Keratinocyte (primary cell): ENCODE results near the gene OSBPL5. TPM values are rescaled to one million over a fixed set of nuclear protein-coding genes. Genes with fewer than 3 reads are reported as not detected.

Experiments used
- DNase-seq: peaks from one replicate; pipeline ENCODE4 v3.0.0-alpha.2; 2011; ENCODE audit warnings: low read depth, missing footprints, low spot score
- FAIRE-seq: peaks from 2 replicates; lab custom pipeline; 2011; peaks lifted over from hg19 to GRCh38; lab: Jason Lieb, UNC
- H2AFZ ChIP-seq: 2 replicates; pipeline ENCODE4 v1.6.0; 2012; ENCODE audit warnings: low read length, control low read depth, inconsistent platforms; ENCODE audit not compliant: control insufficient read depth
- H3K27ac ChIP-seq: 2 replicates; pipeline ENCODE4 v1.5.1; 2011; ENCODE audit warnings: low read length; ENCODE audit not compliant: control insufficient read depth, insufficient read depth
- H3K27me3 ChIP-seq: 3 replicates; pipeline ENCODE4 v1.6.0; 2011; ENCODE audit warnings: low read length; ENCODE audit not compliant: control insufficient read depth, insufficient read depth; ENCODE audit errors: extremely low read depth
- H3K36me3 ChIP-seq, 2 experiments: 2 replicates in 1 of 2; 3 replicates in 1 of 2; pipeline ENCODE4 v1.5.1; 2011; ENCODE audit warnings: low read length in 2 of 2, mild to moderate bottlenecking in 1 of 2; ENCODE audit not compliant: control insufficient read depth in 2 of 2, insufficient read depth in 2 of 2; ENCODE audit errors: extremely low read depth in 1 of 2
- H3K4me1 ChIP-seq: 3 replicates; pipeline ENCODE4 v1.5.1; 2011; ENCODE audit warnings: low read length; ENCODE audit not compliant: control insufficient read depth, insufficient read depth; ENCODE audit errors: extremely low read depth
- H3K4me2 ChIP-seq: 3 replicates; pipeline ENCODE4 v1.6.0; 2011; ENCODE audit warnings: low read depth, low read length; ENCODE audit not compliant: control insufficient read depth, insufficient read depth; ENCODE audit errors: extremely low read depth
- H3K4me3 ChIP-seq, 3 experiments: fragments of 200-600 bp in 1 of 3; sonication (generic) in 1 of 3; 2 replicates in 2 of 3; 3 replicates in 1 of 3; pipeline ENCODE4 v1.5.1; 2011 to 2016; ENCODE audit warnings: low read length in 3 of 3, mild to moderate bottlenecking in 3 of 3, control low read depth in 2 of 3, inconsistent platforms in 1 of 3, low read depth in 1 of 3, mixed read lengths in 1 of 3, mixed run types in 1 of 3, moderate library complexity in 1 of 3; ENCODE audit not compliant: control insufficient read depth in 2 of 3, insufficient read depth in 2 of 3; ENCODE audit errors: extremely low read depth in 1 of 3
- H3K79me2 ChIP-seq: 2 replicates; pipeline ENCODE4 v1.6.0; 2012; ENCODE audit warnings: low read length; ENCODE audit not compliant: control insufficient read depth, insufficient read depth
- H3K9ac ChIP-seq: 3 replicates; pipeline ENCODE4 v1.6.0; 2011; ENCODE audit warnings: low read length; ENCODE audit not compliant: control insufficient read depth, insufficient read depth; ENCODE audit errors: extremely low read depth
- H3K9me1 ChIP-seq: 3 replicates; pipeline ENCODE4 v1.6.0; 2011; ENCODE audit warnings: low read length; ENCODE audit not compliant: control insufficient read depth, insufficient read depth; ENCODE audit errors: extremely low read depth
- H3K9me3 ChIP-seq: 2 replicates; pipeline ENCODE4 v1.5.1; 2012; ENCODE audit warnings: low read depth, low read length; ENCODE audit not compliant: control insufficient read depth
- H4K20me1 ChIP-seq: 3 replicates; pipeline ENCODE4 v1.6.0; 2011; ENCODE audit warnings: low read length; ENCODE audit not compliant: control insufficient read depth, insufficient read depth; ENCODE audit errors: extremely low read depth
- CTCF ChIP-seq, 3 experiments: IDR thresholded peaks in 1 of 3; conservative IDR thresholded peaks in 1 of 3; optimal IDR thresholded peaks in 1 of 3; 2 replicates in 2 of 3; 3 replicates in 1 of 3; pipeline versions ENCODE3 to v1.5.1; 2011; ENCODE audit warnings: low read length in 3 of 3, mild to moderate bottlenecking in 3 of 3, moderate library complexity in 2 of 3, control low read depth in 1 of 3, inconsistent platforms in 1 of 3; ENCODE audit not compliant: insufficient read depth in 2 of 3; ENCODE audit errors: extremely low read depth in 1 of 3
- EZH2 ChIP-seq: IDR thresholded peaks from one replicate; pipeline ENCODE4 v1.6.1; 2012; ENCODE audit warnings: inconsistent platforms, mild to moderate bottlenecking, low read length, moderate library complexity
- dilution Hi-C: fragments of 300-500 bp; cut with MboI; formaldehyde crosslinking; loops from one replicate; pipeline ENCODE4 v1.7.0; 2020; ENCODE audit warnings: low sequenced_read_pairs; ENCODE audit not compliant: extremely low pct_ligation_motif_present
- polyA plus RNA-seq, 5 experiments: library from polyadenylated mRNA; depleted of rRNA in 3 of 5; stranded (reverse) in 3 of 5; stranded (forward) in 1 of 5; unstranded in 1 of 5; fragments of >200 nt; gene quantifications; 1 replicate in 1 of 5; 2 replicates in 3 of 5; 3 replicates in 1 of 5; pipeline versions ENCODE4 v1.2.1 to v1.2.3, GENCODE V29; 2011 to 2012; ENCODE audit warnings: missing spikeins in 2 of 5, low read depth in 1 of 5, low replicate concordance in 1 of 5

OSBPL5 gene
- polyA plus RNA-seq, 1 donor (not counting 4 experiments of a cell fraction or from before 2014, with no cell fraction given): 3.0 TPM

- no peak for TF ChIP-seq CTCF (optimal IDR thresholded peaks at IDR 0.05 in 1 of 3, IDR thresholded peaks at IDR 0.05 in 1 of 3, conservative IDR thresholded peaks at IDR 0.05 in 1 of 3; ENCODE audit: extremely low read depth in 1 of 3, insufficient read depth in 2 of 3, low read length in 3 of 3)
- TF ChIP-seq EZH2: peak; percentile 50
- H3K27me3 ChIP-seq: peaks cover 55% of the 10 kb centered on the region
Measured at GRCh38 chr11:3202759-3203158, 37.6 kb upstream of the OSBPL5 start.

GRCh38 chr11:3202305-3202704 is 37.2 kb upstream of the OSBPL5 start:
- no peaks in the 10 kb centered on the region for H4K20me1 ChIP-seq
- no peak overlapping the region for H2AFZ ChIP-seq
- H3K9me3 ChIP-seq: no peaks in the 10 kb centered on the region
- TF ChIP-seq EZH2 (no peak), CTCF (optimal IDR thresholded peaks at IDR 0.05 in 1 of 3, IDR thresholded peaks at IDR 0.05 in 1 of 3, conservative IDR thresholded peaks at IDR 0.05 in 1 of 3; ENCODE audit: extremely low read depth in 1 of 3, insufficient read depth in 2 of 3, low read length in 3 of 3) (no peak)
- no peaks in the 10 kb centered on the region for H3K36me3 ChIP-seq
- dilution Hi-C loops: no loop called here
- no peak overlapping the region for H3K4me3 ChIP-seq
- no peaks in the 10 kb centered on the region for H3K9me1 ChIP-seq
- H3K9ac ChIP-seq: no peak overlapping the region
- peaks cover 55% of the 10 kb centered on the region for H3K27me3 ChIP-seq
- no peaks in the 10 kb centered on the region for H3K79me2 ChIP-seq
- no peaks in the 10 kb centered on the region for H3K4me1 ChIP-seq
- no peak overlapping the region for H3K27ac ChIP-seq
- DNase-seq (no peak), FAIRE-seq (no peak)
- no peak overlapping the region for H3K4me2 ChIP-seq

More at GRCh38 chr11:3202759-3203158, 37.6 kb upstream of the OSBPL5 start:
- dilution Hi-C loops: no loop called here
- DNase-seq (no peak), FAIRE-seq (no peak)
- Histone ChIP-seq H4K20me1 (no peaks in the 10 kb centered on the region), H3K4me1 (no peaks in the 10 kb centered on the region), H3K27ac (no peak overlapping the region), H3K9me1 (no peaks in the 10 kb centered on the region), H3K79me2 (no peaks in the 10 kb centered on the region), H3K36me3 (no peaks in the 10 kb centered on the region), H3K9ac (no peak overlapping the region), H3K9me3 (no peaks in the 10 kb centered on the region), H3K4me2 (no peak overlapping the region), H2AFZ (no peak overlapping the region), H3K4me3 (no peak overlapping the region)
